Measurements from ENCODE around the gene LAMB4. TPM values are rescaled to one million over a fixed set of nuclear protein-coding genes. Genes with fewer than 3 reads are reported as not detected.

LAMB4 gene
- total and polyA plus RNA-seq, 2 experiments from 2014 or later: 0.16 TPM; not detected in 1

DNA sequence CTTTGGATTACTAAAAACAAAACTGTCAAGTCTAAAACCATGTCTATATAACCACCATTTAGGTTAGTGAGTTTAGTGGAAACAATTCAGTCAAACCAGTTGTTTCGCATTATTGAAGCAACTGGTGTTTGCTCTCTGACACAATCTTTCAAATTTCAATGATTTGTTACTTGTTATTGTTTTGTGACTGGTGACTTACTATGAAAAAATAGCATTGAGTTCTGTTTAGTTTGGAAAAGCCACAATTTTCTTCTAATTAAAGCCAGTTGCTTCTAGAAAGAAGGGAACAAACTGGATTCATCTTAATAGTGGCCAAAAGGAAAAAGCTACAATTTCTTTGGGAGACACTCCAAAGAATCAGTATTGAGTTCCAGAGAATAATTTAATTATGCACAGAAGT lies 30.4 kb downstream of the LAMB4 start:
- Histone ChIP-seq H3K27ac (no peak overlapping the region), H3K79me2 (ENCODE audit: insufficient read depth) (no peaks in the 10 kb centered on the region), H3K4me3 (no peak overlapping the region), H3F3A (ENCODE audit: insufficient read depth) (peaks cover 21% of the 10 kb centered on the region), H2AFZ (no peak overlapping the region), H4K20me1 (ENCODE audit: insufficient read depth) (no peaks in the 10 kb centered on the region), H3K4me2 (ENCODE audit: unreplicated experiment) (peak overlapping the region; percentile 32), H3K9me3 (ENCODE audit: low read depth) (no peaks in the 10 kb centered on the region), H3K9ac (no peak overlapping the region), H3K36me3 (ENCODE audit: low read depth) (no peaks in the 10 kb centered on the region), H3K4me1 (ENCODE audit: insufficient read depth) (peaks cover 31% of the 10 kb centered on the region), H3K9me2 (ENCODE audit: insufficient read depth) (no peaks in the 10 kb centered on the region), H3K27me3 (replicated peaks; ENCODE audit: insufficient read depth) (no peaks in the 10 kb centered on the region)
- in situ Hi-C loops (cut with MboI): no loop called here
- no peak for TF ChIP-seq EZH2 (IDR thresholded peaks at IDR 0.05; ENCODE audit: insufficient read depth, poor library complexity, severe bottlenecking)
- TF ChIP-seq EZH2phosphoT487 (IDR thresholded peaks at IDR 0.05; ENCODE audit: insufficient read depth, low read depth): no peak
- WGBS, 2 experiments (ENCODE audit: low coverage in 1 of 2, low lambda C conversion rate in 2 of 2, missing lambda C conversion rate in 2 of 2): 23 to 46% methylated on average over 1 of the region's 1 CpG
- peak; percentile 30 for DNase-seq

DNA sequence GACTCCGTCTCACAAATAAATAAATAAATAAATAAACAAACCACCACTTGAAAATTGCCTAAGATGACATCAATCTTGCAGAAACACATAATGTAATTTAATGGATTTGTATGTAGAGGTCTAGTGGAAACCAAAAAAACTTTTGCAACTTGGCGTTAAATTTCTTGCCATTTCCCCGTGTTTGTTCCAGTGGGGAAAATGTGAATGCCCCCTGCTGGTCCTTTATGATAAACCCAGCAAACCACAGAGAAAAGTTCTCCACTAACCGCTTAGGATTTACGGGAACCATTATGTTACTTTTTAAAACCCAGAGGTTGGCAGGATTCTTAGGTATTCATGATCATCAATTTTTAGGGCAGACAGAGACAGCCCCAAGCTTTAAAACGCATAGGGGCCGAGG lies 32.5 kb downstream of the LAMB4 start:
- Histone ChIP-seq H3K4me3 (no peak overlapping the region), H2AFZ (no peak overlapping the region), H3K27me3 (replicated peaks; ENCODE audit: insufficient read depth) (no peaks in the 10 kb centered on the region), H4K20me1 (ENCODE audit: insufficient read depth) (no peaks in the 10 kb centered on the region), H3K4me2 (ENCODE audit: unreplicated experiment) (no peak overlapping the region), H3K27ac (no peak overlapping the region), H3K36me3 (ENCODE audit: low read depth) (no peaks in the 10 kb centered on the region), H3K9me2 (ENCODE audit: insufficient read depth) (no peaks in the 10 kb centered on the region), H3K4me1 (ENCODE audit: insufficient read depth) (peaks cover 41% of the 10 kb centered on the region), H3K9me3 (ENCODE audit: low read depth) (no peaks in the 10 kb centered on the region), H3F3A (ENCODE audit: insufficient read depth) (peaks cover 41% of the 10 kb centered on the region), H3K9ac (no peak overlapping the region), H3K79me2 (ENCODE audit: insufficient read depth) (no peaks in the 10 kb centered on the region)
- in situ Hi-C loops (cut with MboI): no loop called here
- 90 to 91% methylated on average over 7 of the region's 7 CpGs for WGBS, 2 experiments (ENCODE audit: low coverage in 1 of 2, low lambda C conversion rate in 2 of 2, missing lambda C conversion rate in 2 of 2)
- TF ChIP-seq EZH2phosphoT487 (IDR thresholded peaks at IDR 0.05; ENCODE audit: insufficient read depth, low read depth) (no peak), EZH2 (IDR thresholded peaks at IDR 0.05; ENCODE audit: insufficient read depth, poor library complexity, severe bottlenecking) (no peak)
- peak; percentile 31 for DNase-seq

- H3K79me2 ChIP-seq (ENCODE audit: insufficient read depth): no peaks in the 10 kb centered on the region
- H3K36me3 ChIP-seq (ENCODE audit: low read depth): no peaks in the 10 kb centered on the region
- no peaks in the 10 kb centered on the region for H4K20me1 ChIP-seq (ENCODE audit: insufficient read depth)
- no peak for DNase-seq
- H2AFZ ChIP-seq: no peak overlapping the region
- H3K4me2 ChIP-seq (ENCODE audit: unreplicated experiment): no peak overlapping the region
- no peak for TF ChIP-seq EZH2 (IDR thresholded peaks at IDR 0.05; ENCODE audit: insufficient read depth, poor library complexity, severe bottlenecking)
- no peak for TF ChIP-seq EZH2phosphoT487 (IDR thresholded peaks at IDR 0.05; ENCODE audit: insufficient read depth, low read depth)
- in situ Hi-C loops (cut with MboI): no loop called here
- peaks cover 42% of the 10 kb centered on the region for H3F3A ChIP-seq (ENCODE audit: insufficient read depth)
- H3K4me1 ChIP-seq (ENCODE audit: insufficient read depth): peaks cover 41% of the 10 kb centered on the region
- H3K9me2 ChIP-seq (ENCODE audit: insufficient read depth): no peaks in the 10 kb centered on the region
- no peaks in the 10 kb centered on the region for H3K9me3 ChIP-seq (ENCODE audit: low read depth)
- WGBS, 2 experiments (ENCODE audit: low coverage in 1 of 2, low lambda C conversion rate in 2 of 2, missing lambda C conversion rate in 2 of 2): 97% methylated on average over 4 of the region's 4 CpGs
- no peak overlapping the region for H3K4me3 ChIP-seq
- H3K9ac ChIP-seq: no peak overlapping the region
- no peaks in the 10 kb centered on the region for H3K27me3 ChIP-seq (replicated peaks; ENCODE audit: insufficient read depth)
- no peak overlapping the region for H3K27ac ChIP-seq
Measured at GRCh38 chr7:108096996-108097395, 33.2 kb downstream of the LAMB4 start.

- Histone ChIP-seq H4K20me1 (ENCODE audit: insufficient read depth) (no peaks in the 10 kb centered on the region), H3K27ac (peak overlapping the region; percentile 91), H3K9ac (peak overlapping the region; percentile 63), H2AFZ (peak overlapping the region; percentile 14; the same call in 1 of the 2 replicates), H3K4me1 (ENCODE audit: insufficient read depth) (peaks cover 41% of the 10 kb centered on the region), H3K79me2 (ENCODE audit: insufficient read depth) (no peaks in the 10 kb centered on the region), H3K4me2 (ENCODE audit: unreplicated experiment) (peak overlapping the region; percentile 81), H3K9me3 (ENCODE audit: low read depth) (no peaks in the 10 kb centered on the region), H3K9me2 (ENCODE audit: insufficient read depth) (no peaks in the 10 kb centered on the region), H3F3A (ENCODE audit: insufficient read depth) (peaks cover 41% of the 10 kb centered on the region), H3K36me3 (ENCODE audit: low read depth) (no peaks in the 10 kb centered on the region), H3K27me3 (replicated peaks; ENCODE audit: insufficient read depth) (no peaks in the 10 kb centered on the region), H3K4me3 (peak overlapping the region; percentile 36)
- 19 to 23% methylated on average over 7 of the region's 7 CpGs for WGBS, 2 experiments (ENCODE audit: low coverage in 1 of 2, low lambda C conversion rate in 2 of 2, missing lambda C conversion rate in 2 of 2)
- in situ Hi-C loops (cut with MboI): no loop called here
- peak; percentile 95 for DNase-seq
- TF ChIP-seq EZH2 (IDR thresholded peaks at IDR 0.05; ENCODE audit: insufficient read depth, poor library complexity, severe bottlenecking) (no peak), EZH2phosphoT487 (IDR thresholded peaks at IDR 0.05; ENCODE audit: insufficient read depth, low read depth) (no peak)
Measured at GRCh38 chr7:108094933-108095710, 35.0 kb downstream of the LAMB4 start.

Measured in GM23248 (cell line).